Upper lobe of right lung (tissue), 1 donor: Measurements from ENCODE around the gene ZNF467. TPM values are rescaled to one million over a fixed set of nuclear protein-coding genes. Genes with fewer than 3 reads are reported as not detected.

Source experiments
- ATAC-seq: fragments of 200-7000 bp; cut with Tn5 transposase; one replicate; pipeline ENCODE4 v1.9.1; 2020; ENCODE audit warnings: mild to moderate bottlenecking, moderate library complexity
- DNase-seq: peaks from one replicate; pipeline ENCODE4 v3.0.0-alpha.2; 2020
- H3K27ac ChIP-seq: fragments of 200-600 bp; one replicate; pipeline ENCODE4 v1.8.0; 2022
- H3K27me3 ChIP-seq: fragments of 200-600 bp; one replicate; pipeline ENCODE4 v1.8.0; 2022; ENCODE audit warnings: mild to moderate bottlenecking
- H3K36me3 ChIP-seq: fragments of 200-600 bp; one replicate; pipeline ENCODE4 v1.8.0; 2022
- H3K4me1 ChIP-seq: fragments of 200-600 bp; one replicate; pipeline ENCODE4 v1.8.0; 2022
- H3K4me3 ChIP-seq: fragments of 200-600 bp; one replicate; pipeline ENCODE4 v1.8.0; 2022; ENCODE audit warnings: mild to moderate bottlenecking
- H3K9me3 ChIP-seq: fragments of 200-600 bp; one replicate; pipeline ENCODE4 v1.8.0; 2022
- intact Hi-C: fragments of 100-400 bp; cut with DNase I; formaldehyde crosslinking; loops from one replicate; pipeline ENCODE4 v1.11.0; 2022
- long read RNA-seq: library from polyadenylated mRNA; unstranded; transcript quantifications from one replicate; pipeline ENCODE4 v2.0.0, GENCODE V29; 2021
- total RNA-seq: library from RNA; stranded (reverse); fragmentation: NEBNext Ultra II Directional; extraction: Animal tissue kit (Norgen Biotek cat#: 25700); gene quantifications from one replicate; pipeline ENCODE4 v1.2.1, GENCODE V29; 2021
- TF ChIP-seq, protein P1 (sequence below): fragments of 200-600 bp; IDR thresholded peaks from one replicate; pipeline ENCODE4 v1.8.0; 2022; ENCODE audit warnings: antibody characterized with exemption
- donor health status: DM: no; HTN: yes; CAD: no; lungs with severe emphysema.

Gene ZNF467, protein sequence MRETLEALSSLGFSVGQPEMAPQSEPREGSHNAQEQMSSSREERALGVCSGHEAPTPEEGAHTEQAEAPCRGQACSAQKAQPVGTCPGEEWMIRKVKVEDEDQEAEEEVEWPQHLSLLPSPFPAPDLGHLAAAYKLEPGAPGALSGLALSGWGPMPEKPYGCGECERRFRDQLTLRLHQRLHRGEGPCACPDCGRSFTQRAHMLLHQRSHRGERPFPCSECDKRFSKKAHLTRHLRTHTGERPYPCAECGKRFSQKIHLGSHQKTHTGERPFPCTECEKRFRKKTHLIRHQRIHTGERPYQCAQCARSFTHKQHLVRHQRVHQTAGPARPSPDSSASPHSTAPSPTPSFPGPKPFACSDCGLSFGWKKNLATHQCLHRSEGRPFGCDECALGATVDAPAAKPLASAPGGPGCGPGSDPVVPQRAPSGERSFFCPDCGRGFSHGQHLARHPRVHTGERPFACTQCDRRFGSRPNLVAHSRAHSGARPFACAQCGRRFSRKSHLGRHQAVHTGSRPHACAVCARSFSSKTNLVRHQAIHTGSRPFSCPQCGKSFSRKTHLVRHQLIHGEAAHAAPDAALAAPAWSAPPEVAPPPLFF
- 35.3 TPM for total RNA-seq
- long read RNA-seq, transcript ZNF467-201 (5 exons, 2,553 nt): major isoform, 20 of 72 reads
- long read RNA-seq, partial matches to known transcripts: 3 of 72 reads
- long read RNA-seq, other reads (novel, unspliced or antisense): 47 of 72 reads

DNA sequence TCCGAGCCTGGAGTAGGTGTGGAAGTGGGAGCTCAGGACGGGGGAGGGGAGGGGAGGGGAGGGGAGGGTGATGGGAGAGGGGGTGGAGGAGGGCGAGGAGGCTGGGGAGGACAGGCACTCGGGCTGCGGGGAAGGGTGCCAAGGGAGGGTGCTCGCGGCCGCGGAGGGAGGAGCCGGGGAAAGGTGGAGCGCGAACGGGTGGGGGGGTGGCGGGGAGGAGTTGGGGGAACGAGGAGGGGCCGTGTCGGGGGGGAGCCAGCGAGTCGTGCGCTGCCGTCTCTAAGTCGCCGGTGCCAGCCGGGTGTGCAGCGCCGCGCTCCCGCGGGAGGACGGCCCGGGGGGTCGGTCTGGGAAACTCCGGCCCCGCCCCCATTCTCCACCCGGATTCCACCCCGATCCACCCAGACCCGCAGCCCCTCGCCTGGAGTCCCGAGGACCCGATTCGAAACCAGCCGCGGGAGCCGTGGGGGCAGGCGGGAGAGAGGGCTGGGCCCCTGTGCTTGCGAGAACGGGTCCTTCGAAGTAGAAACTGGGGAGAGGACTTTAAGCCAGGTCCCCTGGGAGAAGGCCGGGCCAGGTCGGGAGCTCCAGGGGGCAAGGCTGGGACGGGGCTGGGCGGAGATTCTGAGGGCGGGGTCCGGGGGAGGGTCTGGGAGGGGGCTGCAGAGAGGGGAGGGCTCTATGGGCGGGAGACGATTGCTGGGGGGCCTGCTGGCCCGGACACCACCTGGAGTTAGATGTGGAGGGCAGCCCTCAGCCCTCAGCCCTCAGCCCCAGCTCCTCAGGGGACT lies at the start of gene ZNF467:
Gene ZNF467 (minus strand): TSS at position 143 of the 791 bp plus-strand sequence. CDS start 2,556 bp downstream, outside the sequence.
- DNase-seq (peak; percentile 87), ATAC-seq (peak; percentile 9)
- H3K9me3 ChIP-seq: no peaks in the 10 kb centered on the region
- TF ChIP-seq, protein P1, sequence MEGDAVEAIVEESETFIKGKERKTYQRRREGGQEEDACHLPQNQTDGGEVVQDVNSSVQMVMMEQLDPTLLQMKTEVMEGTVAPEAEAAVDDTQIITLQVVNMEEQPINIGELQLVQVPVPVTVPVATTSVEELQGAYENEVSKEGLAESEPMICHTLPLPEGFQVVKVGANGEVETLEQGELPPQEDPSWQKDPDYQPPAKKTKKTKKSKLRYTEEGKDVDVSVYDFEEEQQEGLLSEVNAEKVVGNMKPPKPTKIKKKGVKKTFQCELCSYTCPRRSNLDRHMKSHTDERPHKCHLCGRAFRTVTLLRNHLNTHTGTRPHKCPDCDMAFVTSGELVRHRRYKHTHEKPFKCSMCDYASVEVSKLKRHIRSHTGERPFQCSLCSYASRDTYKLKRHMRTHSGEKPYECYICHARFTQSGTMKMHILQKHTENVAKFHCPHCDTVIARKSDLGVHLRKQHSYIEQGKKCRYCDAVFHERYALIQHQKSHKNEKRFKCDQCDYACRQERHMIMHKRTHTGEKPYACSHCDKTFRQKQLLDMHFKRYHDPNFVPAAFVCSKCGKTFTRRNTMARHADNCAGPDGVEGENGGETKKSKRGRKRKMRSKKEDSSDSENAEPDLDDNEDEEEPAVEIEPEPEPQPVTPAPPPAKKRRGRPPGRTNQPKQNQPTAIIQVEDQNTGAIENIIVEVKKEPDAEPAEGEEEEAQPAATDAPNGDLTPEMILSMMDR: no peak
- intact Hi-C loops: loop anchor here (5.0 kb wide), 1 partner anchor 1009 kb away; no protein-coding TSS in a partner anchor
- peak within 1 kb of the TSS; percentile 64 for H3K4me3 ChIP-seq
- peaks cover 11% of the 10 kb centered on the region for H3K36me3 ChIP-seq
- peak within 1 kb of the TSS; percentile 63 for H3K27ac ChIP-seq
- no peaks in the 10 kb centered on the region for H3K27me3 ChIP-seq
- H3K4me1 ChIP-seq: peaks cover 18% of the 10 kb centered on the region

DNA sequence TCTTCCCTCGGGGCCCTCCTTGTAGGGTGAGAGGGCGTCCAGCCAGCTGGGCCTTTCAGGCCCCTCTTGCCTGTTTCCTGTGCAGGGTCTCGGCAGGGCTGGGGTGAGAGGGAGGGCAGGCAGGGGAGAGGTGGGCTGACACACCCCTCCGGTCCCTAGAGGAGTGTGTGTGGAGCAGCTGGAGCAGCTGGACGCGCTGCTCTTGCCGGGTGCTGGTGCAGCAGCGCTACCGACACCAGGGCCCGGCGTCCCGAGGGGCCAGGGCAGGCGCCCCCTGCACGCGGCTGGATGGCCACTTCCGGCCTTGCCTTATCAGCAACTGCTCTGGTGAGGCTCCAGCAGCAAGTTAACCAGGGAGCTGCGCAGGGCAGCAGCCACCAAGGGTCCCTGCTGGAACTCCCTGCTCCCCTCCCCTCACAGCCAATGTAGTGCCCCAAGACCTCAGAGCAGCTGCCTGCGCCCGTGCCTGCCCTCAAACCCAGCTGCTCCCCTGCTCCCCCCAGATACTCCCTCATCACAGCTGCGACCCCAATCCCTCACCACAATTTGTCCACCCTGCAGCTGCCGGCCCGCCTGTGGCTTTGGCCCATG lies 49.1 kb upstream of the ZNF467 start:
- intact Hi-C loops: no loop called here
- no peaks in the 10 kb centered on the region for H3K4me1 ChIP-seq
- H3K36me3 ChIP-seq: no peaks in the 10 kb centered on the region
- no peaks in the 10 kb centered on the region for H3K9me3 ChIP-seq
- peak; percentile 62 for DNase-seq
- ATAC-seq: no peak
- H3K27ac ChIP-seq: no peak overlapping the region
- H3K4me3 ChIP-seq: no peak overlapping the region
- TF ChIP-seq, protein P1: no peak
- no peaks in the 10 kb centered on the region for H3K27me3 ChIP-seq

DNA sequence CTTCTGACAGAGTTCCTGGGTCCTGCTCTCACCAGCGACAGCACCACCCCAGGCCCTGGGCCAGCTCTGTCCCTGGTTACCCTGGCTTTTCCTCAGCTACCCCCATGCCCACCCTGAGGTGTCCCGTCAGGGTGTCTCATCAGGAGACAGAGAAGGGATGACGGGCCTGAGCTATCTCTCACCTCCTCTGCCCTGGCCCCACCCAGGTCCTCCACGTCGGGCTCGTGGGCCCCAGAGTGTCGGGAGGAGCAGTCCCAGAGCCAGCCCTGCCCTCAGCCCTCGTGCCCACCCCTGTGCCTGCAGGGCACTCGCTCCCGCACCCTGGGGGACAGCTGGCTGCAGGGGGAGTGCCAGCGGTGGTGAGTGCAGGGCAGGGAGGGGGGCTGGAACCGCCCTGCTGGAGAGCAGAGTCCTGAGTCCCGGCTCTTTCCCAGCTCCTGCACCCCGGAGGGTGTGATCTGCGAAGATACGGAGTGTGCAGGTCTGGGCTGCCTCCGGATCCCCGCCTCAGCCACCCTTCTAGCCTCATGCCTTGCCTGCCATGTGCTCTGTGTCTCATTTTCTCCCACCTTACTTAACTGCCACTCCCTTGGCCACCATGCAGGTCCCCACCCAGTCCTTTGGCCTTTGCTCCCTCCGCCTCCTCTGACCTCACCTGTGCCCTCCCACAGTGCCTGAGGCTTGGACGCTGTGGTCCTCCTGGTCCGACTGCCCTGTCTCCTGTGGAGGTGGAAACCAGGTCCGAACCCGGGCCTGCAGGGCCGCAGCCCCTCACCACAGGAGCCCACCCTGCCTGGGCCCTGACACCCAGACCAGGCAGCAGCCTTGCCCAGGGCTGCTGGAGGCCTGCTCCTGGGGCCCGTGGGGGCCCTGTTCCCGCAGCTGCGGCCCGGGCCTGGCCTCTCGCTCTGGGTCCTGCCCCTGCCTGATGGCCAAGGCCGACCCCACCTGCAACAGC lies 48.1 kb upstream of the ZNF467 start:
- Histone ChIP-seq H3K9me3 (no peaks in the 10 kb centered on the region), H3K4me1 (no peaks in the 10 kb centered on the region), H3K36me3 (no peaks in the 10 kb centered on the region), H3K27ac (no peak overlapping the region), H3K27me3 (no peaks in the 10 kb centered on the region), H3K4me3 (no peak overlapping the region)
- intact Hi-C loops: no loop called here
- TF ChIP-seq, protein P1: no peak
- DNase-seq (peak; percentile 55), ATAC-seq (no peak)

DNA sequence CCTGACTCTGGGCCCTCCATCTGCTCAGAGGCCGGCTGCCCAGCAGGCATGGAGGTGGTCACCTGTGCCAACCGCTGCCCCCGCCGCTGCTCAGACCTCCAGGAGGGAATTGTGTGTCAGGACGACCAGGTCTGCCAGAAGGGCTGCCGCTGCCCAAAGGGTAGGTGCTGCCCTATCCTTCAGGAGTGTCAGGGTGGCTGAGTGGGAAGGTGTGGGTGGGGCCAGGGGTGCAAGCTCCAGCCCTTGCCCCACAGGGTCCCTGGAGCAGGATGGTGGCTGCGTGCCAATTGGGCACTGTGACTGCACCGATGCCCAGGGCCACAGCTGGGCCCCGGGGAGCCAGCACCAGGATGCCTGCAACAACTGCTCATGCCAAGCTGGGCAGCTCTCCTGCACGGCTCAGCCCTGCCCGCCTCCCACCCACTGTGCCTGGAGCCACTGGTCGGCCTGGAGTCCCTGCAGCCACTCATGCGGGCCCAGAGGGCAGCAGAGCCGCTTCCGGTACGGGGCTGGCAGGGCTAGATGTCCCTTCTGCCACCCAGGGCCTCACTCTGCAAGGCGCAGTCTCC lies 47.3 kb upstream of the ZNF467 start:
- Histone ChIP-seq H3K4me3 (no peak overlapping the region), H3K4me1 (no peaks in the 10 kb centered on the region), H3K9me3 (no peaks in the 10 kb centered on the region), H3K27me3 (no peaks in the 10 kb centered on the region), H3K27ac (no peak overlapping the region), H3K36me3 (no peaks in the 10 kb centered on the region)
- TF ChIP-seq, protein P1: no peak
- ATAC-seq (no peak), DNase-seq (peak; percentile 60)
- intact Hi-C loops: no loop called here
